CD4-positive, alpha-beta memory T cell (primary cell): ENCODE results near the gene RAP1A. TPM values are rescaled to one million over a fixed set of nuclear protein-coding genes. Genes with fewer than 3 reads are reported as not detected.
A peak's percentile ranks its signal among the peaks of the same experiment; 100 is the strongest.
"Not testable (repeated sequence)": the region's sequence is repeated elsewhere in the genome, so short reads cannot be mapped to it uniquely, and the experiment has no call there.

ENCODE experiments used
- CTCF ChIA-PET: fragments of 350-600 bp; sonication (Branson Sonifier 250); formaldehyde crosslinking; loops from one replicate; lab custom pipeline; 2021; ENCODE audit warnings: inconsistent platforms; ENCODE audit not compliant: partially characterized antibody; lab: Charles Lee
- POLR2A ChIA-PET: fragments of 350-600 bp; sonication (Branson Sonifier 250); formaldehyde crosslinking; loops from one replicate; lab custom pipeline; 2021; ENCODE audit not compliant: partially characterized antibody; lab: Charles Lee
- DNase-seq, 5 donors: peaks; one replicate each; pipeline versions ENCODE4 v3.0.0 to v3.0.0-alpha.2; 2020 to 2022; ENCODE audit warnings: mixed read lengths in 1 of 5
- H3K27ac ChIP-seq: one replicate; pipeline ENCODE4 v1.7.0; 2013; ENCODE audit warnings: low read depth, low read length
- H3K27me3 ChIP-seq: 2 replicates; pipeline ENCODE4 v1.7.0; 2013; ENCODE audit warnings: mild to moderate bottlenecking, low read length, moderate library complexity; ENCODE audit not compliant: insufficient read depth
- H3K36me3 ChIP-seq: 2 replicates; pipeline ENCODE4 v1.7.0; 2013; ENCODE audit warnings: mild to moderate bottlenecking, low read length, moderate library complexity; ENCODE audit not compliant: insufficient read depth
- H3K4me1 ChIP-seq: 2 replicates; pipeline ENCODE4 v1.7.0; 2013; ENCODE audit warnings: mild to moderate bottlenecking, low read length, moderate library complexity; ENCODE audit not compliant: insufficient read depth
- H3K4me3 ChIP-seq, 2 donors: one replicate each; pipeline ENCODE4 v1.7.0; 2013; ENCODE audit warnings: low read length in 2 of 2, mild to moderate bottlenecking in 1 of 2
- H3K9me3 ChIP-seq, 2 donors: one replicate each; pipeline ENCODE4 v1.7.0; 2013; ENCODE audit warnings: low read length in 2 of 2, control low read depth in 1 of 2; ENCODE audit not compliant: control insufficient read depth in 1 of 2
- H3K27ac Mint-ChIP-seq, 7 donors: one replicate each; pipeline ENCODE4 v1.8.0; 2020 to 2021; ENCODE audit warnings: mixed read lengths in 7 of 7, mild to moderate bottlenecking in 6 of 7, inconsistent platforms in 3 of 7, moderate library complexity in 3 of 7
- H3K27me3 Mint-ChIP-seq, 2 donors: one replicate each; pipeline ENCODE4 v1.8.0; 2020 to 2021; ENCODE audit warnings: mixed read lengths in 2 of 2
- H3K36me3 Mint-ChIP-seq, 2 donors: one replicate each; pipeline ENCODE4 v1.8.0; 2020 to 2021; ENCODE audit warnings: mixed read lengths in 2 of 2, inconsistent platforms in 1 of 2, mild to moderate bottlenecking in 1 of 2
- H3K4me1 Mint-ChIP-seq, 4 donors: one replicate each; pipeline ENCODE4 v1.8.0; 2020 to 2021; ENCODE audit warnings: mixed read lengths in 4 of 4, mild to moderate bottlenecking in 1 of 4
- H3K4me3 Mint-ChIP-seq, 8 donors: one replicate each; pipeline ENCODE4 v1.8.0; 2020 to 2021; ENCODE audit warnings: mixed read lengths in 8 of 8, mild to moderate bottlenecking in 7 of 8, moderate library complexity in 6 of 8, inconsistent platforms in 3 of 8
- H3K9me3 Mint-ChIP-seq, 8 donors: one replicate each; pipeline ENCODE4 v1.8.0; 2020 to 2021; ENCODE audit warnings: mixed read lengths in 8 of 8, mild to moderate bottlenecking in 5 of 8, inconsistent platforms in 3 of 8, moderate library complexity in 1 of 8
- intact Hi-C: fragments of 100-400 bp; cut with micrococcal nuclease; formaldehyde crosslinking; loops from one replicate; pipeline ENCODE4 v1.15.1; 2023
- polyA plus RNA-seq, 2 donors: library from polyadenylated mRNA; unstranded; fragments of 300-500 nt; fragmentation: Illumina TruSeq; gene quantifications; one replicate each; pipeline ENCODE4 v1.2.3, GENCODE V29; 2021
- total RNA-seq, 2 experiments: library from RNA; stranded (reverse); gene quantifications; one replicate each; pipeline ENCODE4 v1.2.3, GENCODE V29; 2021

Gene RAP1A
- total and polyA plus RNA-seq, 4 experiments from 2014 or later, result 67.2 to 134 (median 108) TPM

DNA sequence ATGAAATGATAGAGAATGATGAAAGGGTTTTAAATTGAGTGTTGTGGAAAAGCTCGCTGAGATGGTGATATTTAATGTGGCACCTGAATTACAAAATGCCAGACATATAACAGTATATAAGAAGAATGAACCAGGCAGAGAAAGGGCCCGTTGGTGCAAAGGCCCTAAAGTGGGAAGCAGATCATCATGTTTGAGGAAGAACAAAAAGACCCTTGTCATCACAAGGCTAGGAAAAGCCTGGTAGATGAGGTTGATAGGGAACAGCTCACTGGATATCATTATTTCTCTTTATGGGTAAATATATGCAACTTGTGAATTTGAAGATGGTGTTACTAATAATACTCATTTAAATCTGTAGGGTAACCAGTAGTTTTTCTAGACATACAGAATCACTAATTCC, 11.0 kb downstream of the RAP1A start:
- no peak overlapping the region for H3K4me3 ChIP-seq
- H3K27me3 Mint-ChIP-seq, result no peaks in the 10 kb centered on the region
- DNase-seq, result no peak
- peak overlapping the region in 6 of 7 donors; percentile 2 to 67 (median 41) for H3K27ac Mint-ChIP-seq
- H3K4me3 Mint-ChIP-seq, result peak overlapping the region in 6 of 8 donors; percentile 9 to 55 (median 42)
- CTCF ChIA-PET, result interaction anchor here (4.5 kb wide), 1 partner anchor 123 kb away, joined by 20 read pairs; no protein-coding TSS in a partner anchor
- H3K4me1 Mint-ChIP-seq, result peaks cover 65 to 88% (median 78%) of the 10 kb centered on the region in 4 donors
- peaks cover 92% of the 10 kb centered on the region for H3K4me1 ChIP-seq
- POLR2A ChIA-PET, result interaction anchor here (0.6 to 4.4 kb wide), 4 partner anchors 8 to 114 kb away, joined by 3 to 19 read pairs (median 4); partner anchors contain the start of gene RAP1A
- intact Hi-C loops, result no loop called here
- H3K36me3 ChIP-seq, result no peaks in the 10 kb centered on the region
- H3K36me3 Mint-ChIP-seq, result peaks cover 5 to 16% of the 10 kb centered on the region in 2 donors
- no peaks in the 10 kb centered on the region for H3K9me3 ChIP-seq
- H3K27ac ChIP-seq, result no peak overlapping the region
- H3K9me3 Mint-ChIP-seq, result no peaks in the 10 kb centered on the region
- no peaks in the 10 kb centered on the region for H3K27me3 ChIP-seq

DNA sequence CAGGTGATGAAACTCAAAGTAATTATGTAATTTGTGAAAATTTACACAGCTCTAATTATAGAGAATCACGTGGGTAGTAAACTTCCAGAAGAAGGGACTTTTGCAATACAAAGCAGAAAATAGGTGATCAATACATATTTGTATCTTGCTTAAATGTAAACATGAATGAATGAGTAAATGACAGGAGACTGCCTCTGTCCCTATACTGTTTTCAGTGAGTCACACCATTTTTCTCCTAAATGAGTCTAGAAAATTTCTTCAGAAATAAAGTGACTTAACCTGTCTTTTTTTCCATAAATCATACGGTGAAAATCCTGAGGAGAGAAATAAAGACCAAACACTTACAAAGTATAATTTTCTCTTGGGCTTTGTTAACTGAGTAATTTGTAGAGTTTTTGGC, 11.9 kb downstream of the RAP1A start:
- peaks cover 92% of the 10 kb centered on the region for H3K4me1 ChIP-seq
- CTCF ChIA-PET, result interaction anchor here (4.5 kb wide), 1 partner anchor 124 kb away, joined by 20 read pairs; no protein-coding TSS in a partner anchor

GRCh38 chr1:111632771-111633170, 13.2 kb downstream of the RAP1A start:
- H3K9me3 Mint-ChIP-seq, H3K36me3 ChIP-seq, CTCF ChIA-PET, DNase-seq, H3K27me3 ChIP-seq, POLR2A ChIA-PET, H3K9me3 ChIP-seq, H3K27ac ChIP-seq, H3K27me3 Mint-ChIP-seq: not testable (repeated sequence)
- Histone ChIP-seq H3K4me3 (peak overlapping the region in 1 of 2 donors; percentile 1), H3K4me1 (peaks cover 93% of the 10 kb centered on the region)
- peaks cover 62 to 89% (median 80%) of the 10 kb centered on the region in 4 donors for H3K4me1 Mint-ChIP-seq
- H3K4me3 Mint-ChIP-seq, result peak overlapping the region in 5 of 8 donors; percentile 31 to 74 (median 65)
- peak overlapping the region in 4 of 7 donors; percentile 63 to 89 (median 70) for H3K27ac Mint-ChIP-seq
- peaks cover 5 to 16% of the 10 kb centered on the region in 2 donors for H3K36me3 Mint-ChIP-seq
- intact Hi-C loops, result loop anchor here (1.0 kb wide), 2 partner anchors 11 to 12 kb away; no protein-coding TSS in a partner anchor

More for the DNA sequence above, 11.9 kb downstream of the RAP1A start:
- Histone ChIP-seq H3K27me3 (no peaks in the 10 kb centered on the region), H3K4me3 (no peak overlapping the region), H3K9me3 (no peaks in the 10 kb centered on the region), H3K36me3 (no peaks in the 10 kb centered on the region), H3K27ac (no peak overlapping the region)
- H3K9me3 Mint-ChIP-seq, result no peaks in the 10 kb centered on the region
- intact Hi-C loops, result no loop called here
- H3K4me1 Mint-ChIP-seq, result peaks cover 64 to 88% (median 78%) of the 10 kb centered on the region in 4 donors
- H3K27ac Mint-ChIP-seq, result peak overlapping the region in 3 of 7 donors; percentile 35 to 74 (median 67)
- peaks cover 5 to 16% of the 10 kb centered on the region in 2 donors for H3K36me3 Mint-ChIP-seq
- no peaks in the 10 kb centered on the region for H3K27me3 Mint-ChIP-seq
- no peak for DNase-seq
- POLR2A ChIA-PET, result interaction anchor here (4.4 kb wide), 1 partner anchor 11 kb away, joined by 19 read pairs; the partner anchor contains the start of gene RAP1A
- H3K4me3 Mint-ChIP-seq, result peak overlapping the region in 5 of 8 donors; percentile 9 to 64 (median 24)

DNA sequence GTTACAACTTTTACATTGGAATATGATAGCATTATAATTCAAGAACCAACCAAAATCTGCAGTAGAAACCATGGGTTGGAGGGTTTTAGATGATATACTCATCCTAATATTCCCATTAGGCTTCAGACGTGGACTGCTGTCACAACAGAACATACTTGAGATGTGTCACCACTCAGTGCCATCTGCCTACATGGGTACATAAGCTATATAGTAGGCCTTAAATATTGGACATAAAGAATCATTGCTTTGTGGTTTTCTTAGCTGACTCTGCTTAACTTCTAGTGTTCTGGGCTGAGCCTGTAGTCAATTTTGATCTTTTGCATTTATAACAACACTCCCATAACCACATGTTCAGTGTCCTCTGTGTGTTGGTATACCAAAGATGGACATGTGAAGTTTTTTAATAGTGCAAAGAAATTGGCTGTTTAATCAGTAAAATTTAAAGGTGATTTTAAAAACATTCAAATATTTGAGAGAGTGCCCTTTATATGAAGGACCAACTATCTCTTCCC, 14.2 kb downstream of the RAP1A start:
- POLR2A ChIA-PET, result interaction anchor here (0.5 kb wide), 1 partner anchor 12 kb away, joined by 3 read pairs; no protein-coding TSS in a partner anchor
- Mint-ChIP-seq H3K36me3 (peaks cover 5 to 11% of the 10 kb centered on the region in 2 donors), H3K9me3 (no peaks in the 10 kb centered on the region), H3K4me1 (peaks cover 60 to 89% (median 79%) of the 10 kb centered on the region in 4 donors), H3K4me3 (peak overlapping the region in 6 of 8 donors; percentile 4 to 70 (median 36)), H3K27me3 (no peaks in the 10 kb centered on the region), H3K27ac (peak overlapping the region in 3 of 7 donors; percentile 11 to 74 (median 67))
- peaks cover 92% of the 10 kb centered on the region for H3K4me1 ChIP-seq
- DNase-seq, result no peak
- H3K27ac ChIP-seq, result no peak overlapping the region
- H3K9me3 ChIP-seq, result no peaks in the 10 kb centered on the region
- CTCF ChIA-PET, result no interaction called here
- intact Hi-C loops, result loop anchor here (1.0 kb wide), 2 partner anchors 11 to 12 kb away; no protein-coding TSS in a partner anchor
- peak overlapping the region in 1 of 2 donors; percentile 1 for H3K4me3 ChIP-seq
- no peaks in the 10 kb centered on the region for H3K36me3 ChIP-seq
- no peaks in the 10 kb centered on the region for H3K27me3 ChIP-seq

- peaks cover 88% of the 10 kb centered on the region for H3K4me1 ChIP-seq
- H3K27ac ChIP-seq, result no peak overlapping the region
- POLR2A ChIA-PET, result no interaction called here
- Mint-ChIP-seq H3K36me3 (peaks cover 5 to 8% of the 10 kb centered on the region in 2 donors), H3K9me3 (no peaks in the 10 kb centered on the region), H3K27me3 (no peaks in the 10 kb centered on the region), H3K4me3 (peak overlapping the region in 6 of 8 donors; percentile 15 to 52 (median 44)), H3K27ac (peak overlapping the region in 5 of 7 donors; percentile 4 to 56 (median 48)), H3K4me1 (peaks cover 50 to 85% (median 76%) of the 10 kb centered on the region in 4 donors)
- CTCF ChIA-PET, result no interaction called here
- H3K36me3 ChIP-seq, result no peaks in the 10 kb centered on the region
- no peaks in the 10 kb centered on the region for H3K27me3 ChIP-seq
- intact Hi-C loops, result no loop called here
- no peak overlapping the region for H3K4me3 ChIP-seq
- no peak for DNase-seq
- H3K9me3 ChIP-seq, result no peaks in the 10 kb centered on the region
These were observed 15.9 kb downstream of the RAP1A start for GRCh38 chr1:111635324-111636009.

DNA sequence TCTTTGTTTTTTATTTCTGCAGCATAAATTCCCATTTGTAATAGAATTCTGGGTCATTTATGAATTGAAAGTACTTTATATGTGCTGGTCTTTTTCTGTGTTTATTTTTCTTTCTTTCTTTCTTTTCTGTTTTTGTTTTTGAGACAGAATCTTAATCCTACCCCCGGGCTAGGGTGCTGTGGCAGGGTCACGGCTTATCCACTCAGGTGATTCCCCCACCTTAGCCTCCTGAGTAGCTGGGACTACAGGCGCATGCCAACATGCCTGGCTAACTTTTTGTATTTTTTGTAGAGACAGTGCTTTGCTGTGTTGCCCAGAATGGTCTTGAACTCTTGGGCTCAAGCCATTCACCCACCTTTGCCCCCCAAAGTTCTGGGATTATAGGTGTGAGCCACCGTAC, 18.7 kb downstream of the RAP1A start:
- peaks cover 34 to 74% (median 62%) of the 10 kb centered on the region in 4 donors for H3K4me1 Mint-ChIP-seq
- Histone ChIP-seq H3K4me1 (peaks cover 70% of the 10 kb centered on the region), H3K27me3 (no peaks in the 10 kb centered on the region), H3K36me3 (no peaks in the 10 kb centered on the region), H3K9me3 (no peaks in the 10 kb centered on the region), H3K27ac (no peak overlapping the region), H3K4me3 (no peak overlapping the region)
- H3K4me3 Mint-ChIP-seq, result peak overlapping the region; percentile 17 to 80 (median 50)
- H3K36me3 Mint-ChIP-seq, result peaks cover 1 to 12% of the 10 kb centered on the region in 2 donors
- H3K9me3 Mint-ChIP-seq, result peaks cover 0 to under 1% (median 0%) of the 10 kb centered on the region in 8 donors
- intact Hi-C loops, result no loop called here
- ChIA-PET CTCF (interaction anchor here (1.2 to 1.3 kb wide), 2 partner anchors 34 to 130 kb away, joined by 3 to 7 read pairs; no protein-coding TSS in a partner anchor), POLR2A (interaction anchor here (1.0 to 1.3 kb wide), 2 partner anchors 8 to 19 kb away, joined by 4 to 5 read pairs; partner anchors contain the start of gene RAP1A)
- no peaks in the 10 kb centered on the region for H3K27me3 Mint-ChIP-seq
- peak overlapping the region; percentile 53 to 72 (median 67) for H3K27ac Mint-ChIP-seq
- no peak for DNase-seq
